ENCODE measurements around the gene EPB41L5. TPM values are rescaled to one million over a fixed set of nuclear protein-coding genes. Genes with fewer than 3 reads are reported as not detected.

The EPB41L5 gene
- total RNA-seq, 6 experiments from 2014 or later: 27.1 to 54.1 (median 43.3) TPM

DNA sequence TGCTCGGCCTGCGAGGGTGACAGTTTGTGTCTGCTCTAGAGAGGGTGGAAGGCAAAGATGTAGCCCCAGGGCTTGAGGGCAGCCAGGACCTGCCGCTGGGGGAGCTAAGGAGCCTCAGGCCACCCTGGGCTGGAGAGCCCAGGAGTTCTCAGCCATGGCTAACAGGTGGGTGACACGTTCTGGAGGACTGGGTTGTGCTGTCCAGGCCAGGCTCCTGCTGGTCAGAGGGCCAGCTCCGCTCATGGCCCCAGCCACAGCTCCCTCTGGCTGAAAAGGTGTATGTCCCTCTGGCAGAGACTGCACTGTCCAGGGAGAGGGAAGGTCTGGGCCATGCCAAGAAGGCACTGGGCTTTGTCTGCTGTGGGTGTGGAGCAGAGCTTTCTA is 191.1 kb downstream of the EPB41L5 start:
- ATAC-seq: peak; percentile 7 to 24 (median 12)

DNA sequence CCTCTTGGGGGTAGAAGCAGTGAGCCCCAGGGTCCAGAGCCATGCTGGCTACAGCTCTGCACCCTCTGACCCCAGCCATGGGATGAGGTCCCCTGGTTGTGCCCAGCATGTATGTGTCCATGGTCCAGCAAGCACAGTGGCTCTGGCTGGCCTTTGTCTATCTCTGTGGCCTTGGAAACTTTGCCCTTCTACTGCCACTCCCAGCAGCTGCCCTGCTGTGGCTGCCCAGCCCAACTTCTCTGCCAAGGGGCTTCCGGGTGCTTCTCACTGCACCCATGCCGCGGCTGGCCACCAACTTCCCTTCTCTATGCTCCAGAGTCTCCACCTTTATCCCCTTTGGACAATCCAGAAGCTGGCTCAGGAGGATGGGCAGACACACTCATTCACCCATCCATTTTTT is 191.5 kb downstream of the EPB41L5 start:
- intact Hi-C loops (cut with DNase I): no loop called here
- H3K27me3 ChIP-seq: no peaks in the 10 kb centered on the region
- peak in 3 of 4 donors; percentile 4 to 34 (median 24) for ATAC-seq
- DNase-seq: peak in 1 of 3 donors; percentile 46
- no peaks in the 10 kb centered on the region for H3K4me1 ChIP-seq
- no peak overlapping the region for H3K4me3 ChIP-seq
- no peak for TF ChIP-seq POLR2A (IDR thresholded peaks at IDR 0.05)
- H3K9me3 ChIP-seq: no peaks in the 10 kb centered on the region
- WGBS (ENCODE audit: insufficient coverage, low coverage, low lambda C conversion rate, missing lambda C conversion rate): 64% methylated on average over 3 of the region's 3 CpGs
- no peak overlapping the region for H3K27ac ChIP-seq
- no peaks in the 10 kb centered on the region for H3K36me3 ChIP-seq

More for the DNA sequence above, 191.1 kb downstream of the EPB41L5 start:
- WGBS (ENCODE audit: insufficient coverage, low coverage, low lambda C conversion rate, missing lambda C conversion rate): 80% methylated on average over 1 of the region's 5 CpGs
- TF ChIP-seq, protein P1, sequence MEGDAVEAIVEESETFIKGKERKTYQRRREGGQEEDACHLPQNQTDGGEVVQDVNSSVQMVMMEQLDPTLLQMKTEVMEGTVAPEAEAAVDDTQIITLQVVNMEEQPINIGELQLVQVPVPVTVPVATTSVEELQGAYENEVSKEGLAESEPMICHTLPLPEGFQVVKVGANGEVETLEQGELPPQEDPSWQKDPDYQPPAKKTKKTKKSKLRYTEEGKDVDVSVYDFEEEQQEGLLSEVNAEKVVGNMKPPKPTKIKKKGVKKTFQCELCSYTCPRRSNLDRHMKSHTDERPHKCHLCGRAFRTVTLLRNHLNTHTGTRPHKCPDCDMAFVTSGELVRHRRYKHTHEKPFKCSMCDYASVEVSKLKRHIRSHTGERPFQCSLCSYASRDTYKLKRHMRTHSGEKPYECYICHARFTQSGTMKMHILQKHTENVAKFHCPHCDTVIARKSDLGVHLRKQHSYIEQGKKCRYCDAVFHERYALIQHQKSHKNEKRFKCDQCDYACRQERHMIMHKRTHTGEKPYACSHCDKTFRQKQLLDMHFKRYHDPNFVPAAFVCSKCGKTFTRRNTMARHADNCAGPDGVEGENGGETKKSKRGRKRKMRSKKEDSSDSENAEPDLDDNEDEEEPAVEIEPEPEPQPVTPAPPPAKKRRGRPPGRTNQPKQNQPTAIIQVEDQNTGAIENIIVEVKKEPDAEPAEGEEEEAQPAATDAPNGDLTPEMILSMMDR (IDR thresholded peaks at IDR 0.05): no peak
- no peak for TF ChIP-seq POLR2A (IDR thresholded peaks at IDR 0.05)
- no peaks in the 10 kb centered on the region for H3K9me3 ChIP-seq
- H3K36me3 ChIP-seq: no peaks in the 10 kb centered on the region
- H3K27ac ChIP-seq: no peak overlapping the region
- no peaks in the 10 kb centered on the region for H3K27me3 ChIP-seq
- DNase-seq: no peak
- intact Hi-C loops (cut with DNase I): no loop called here
- no peaks in the 10 kb centered on the region for H3K4me1 ChIP-seq
- no peak overlapping the region for H3K4me3 ChIP-seq

DNA sequence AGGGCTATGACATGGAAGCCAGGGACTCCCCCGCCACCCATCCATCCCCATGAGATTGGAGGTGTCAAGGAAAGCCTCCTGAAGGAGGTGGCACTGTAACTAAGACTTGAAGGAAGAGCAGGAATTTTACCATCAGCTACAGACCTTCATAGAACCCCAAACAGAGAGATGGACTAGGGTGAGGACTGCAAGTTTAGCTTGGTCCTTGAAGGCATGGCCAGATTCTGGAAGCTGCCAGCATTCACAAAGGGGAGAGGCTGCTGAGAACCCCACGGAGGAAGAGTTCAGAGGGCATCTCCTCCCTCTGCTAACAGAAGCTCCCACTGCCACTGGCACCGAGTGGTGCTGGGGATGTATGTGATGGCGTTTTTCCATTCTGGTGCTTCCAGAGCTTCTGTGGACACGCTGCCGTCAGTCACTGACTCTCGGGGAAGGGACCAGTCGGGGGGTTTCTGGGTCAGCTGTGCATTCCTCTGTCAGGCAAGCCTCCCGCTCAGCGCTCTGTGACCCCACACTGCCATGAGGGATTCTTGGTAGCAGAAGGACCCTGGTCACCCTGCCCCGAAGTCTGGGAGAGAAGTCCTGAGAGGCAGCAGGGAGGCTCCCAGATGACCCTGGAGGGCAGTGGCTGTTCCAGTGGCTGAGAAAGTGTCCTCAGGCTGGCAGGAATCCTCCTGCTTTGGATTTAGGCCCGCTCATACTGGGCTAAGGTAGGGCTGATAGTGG is 192.2 kb downstream of the EPB41L5 start:
- Histone ChIP-seq H3K27me3 (no peaks in the 10 kb centered on the region), H3K4me1 (no peaks in the 10 kb centered on the region), H3K9me3 (no peaks in the 10 kb centered on the region), H3K4me3 (no peak overlapping the region), H3K36me3 (no peaks in the 10 kb centered on the region), H3K27ac (no peak overlapping the region)
- DNase-seq (peak in 1 of 3 donors; percentile 47), ATAC-seq (no peak)
- TF ChIP-seq, protein P1 (IDR thresholded peaks at IDR 0.05): no peak
- no peak for TF ChIP-seq POLR2A (IDR thresholded peaks at IDR 0.05)
- WGBS (ENCODE audit: insufficient coverage, low coverage, low lambda C conversion rate, missing lambda C conversion rate): no CpG with 5 or more reads among the region's 12 CpGs
- intact Hi-C loops (cut with DNase I): no loop called here

DNA sequence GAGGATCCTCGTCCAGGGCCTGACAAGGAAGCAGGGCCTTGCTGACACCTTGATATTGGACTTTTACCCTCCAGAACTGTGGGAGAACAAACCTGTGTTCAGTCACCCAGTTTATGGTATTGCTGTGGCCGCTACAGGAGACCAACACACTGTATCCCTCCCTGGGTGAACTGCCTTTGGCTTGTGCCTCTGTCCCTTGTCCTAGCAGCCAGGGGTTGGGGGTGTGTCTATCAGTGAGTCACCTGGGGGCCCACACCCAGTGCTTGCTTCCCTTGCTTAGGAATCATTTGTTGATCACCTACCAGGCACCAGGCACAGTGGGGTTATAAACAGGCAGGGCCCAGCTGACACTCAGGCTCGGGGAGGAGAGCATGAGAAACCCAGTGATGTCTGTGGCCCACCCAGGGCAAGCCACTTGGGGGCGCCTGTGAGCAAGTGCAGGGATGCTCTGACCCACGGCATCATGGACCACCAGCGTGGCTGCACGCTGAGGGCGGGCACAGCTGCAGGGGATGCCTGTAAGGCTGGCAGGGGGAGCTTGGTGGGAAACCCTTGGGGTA is 193.2 kb downstream of the EPB41L5 start:
- Histone ChIP-seq H3K9me3 (no peaks in the 10 kb centered on the region), H3K4me1 (no peaks in the 10 kb centered on the region), H3K36me3 (no peaks in the 10 kb centered on the region), H3K27ac (no peak overlapping the region), H3K27me3 (no peaks in the 10 kb centered on the region), H3K4me3 (no peak overlapping the region)
- TF ChIP-seq, protein P1 (IDR thresholded peaks at IDR 0.05): peak in 3 of 4 donors; percentile 23 to 33 (median 27)
- no peak for TF ChIP-seq POLR2A (IDR thresholded peaks at IDR 0.05)
- no peak for DNase-seq
- no CpG with 5 or more reads among the region's 8 CpGs for WGBS (ENCODE audit: insufficient coverage, low coverage, low lambda C conversion rate, missing lambda C conversion rate)
- intact Hi-C loops (cut with DNase I): no loop called here
- peak; percentile 17 to 37 (median 20) for ATAC-seq

Data from right lobe of liver (tissue), 6 donors.